HUES6 (cell line): ENCODE data around the gene DNAJC5G.
"Not testable (repeated sequence)": the region's sequence is repeated elsewhere in the genome, so short reads cannot be mapped to it uniquely, and the experiment has no call there.

Source experiments
- H3K27ac ChIP-seq: 2 replicates; pipeline ENCODE4 v1.7.0; 2013; ENCODE audit warnings: low read depth, mild to moderate bottlenecking, low read length, inconsistent platforms
- H3K27me3 ChIP-seq: 2 replicates; pipeline ENCODE4 v1.6.1; 2013; ENCODE audit warnings: low read length; ENCODE audit not compliant: control insufficient read depth, insufficient read depth
- H3K36me3 ChIP-seq: 2 replicates; pipeline ENCODE4 v1.6.1; 2013; ENCODE audit warnings: low read length; ENCODE audit not compliant: control insufficient read depth, insufficient read depth
- H3K4me1 ChIP-seq: 2 replicates; pipeline ENCODE4 v1.6.1; 2013; ENCODE audit warnings: low read length; ENCODE audit not compliant: control insufficient read depth, insufficient read depth
- H3K4me3 ChIP-seq: 2 replicates; pipeline ENCODE4 v1.5.1; 2013; ENCODE audit warnings: low read depth, low read length
- H3K9ac ChIP-seq: one replicate; pipeline ENCODE4 v1.6.1; 2013; ENCODE audit warnings: mild to moderate bottlenecking, low read length
- H3K9me3 ChIP-seq: 2 replicates; pipeline ENCODE4 v1.6.1; 2013; ENCODE audit warnings: low read depth, low read length; ENCODE audit not compliant: control insufficient read depth, insufficient read depth

DNAJC5G gene

DNA sequence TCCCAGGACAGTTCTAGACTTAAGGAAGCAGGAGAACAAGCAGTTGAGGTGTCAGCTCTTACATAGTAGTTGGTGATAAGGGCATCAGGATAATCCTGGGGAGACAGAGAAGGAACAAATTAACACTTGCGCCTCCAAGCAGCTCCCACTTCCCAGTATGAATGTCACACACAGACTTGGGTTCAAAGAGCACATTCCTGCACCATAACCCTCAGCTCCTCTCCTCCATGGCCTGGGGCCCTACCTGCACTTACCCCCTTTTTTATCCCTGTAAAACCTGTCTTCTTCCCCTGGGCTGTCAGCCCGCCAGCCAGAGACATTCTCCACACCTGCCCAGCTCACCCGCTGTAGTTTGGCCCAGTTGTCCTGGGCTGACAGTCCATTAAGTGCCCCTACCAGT is 36.9 kb downstream of the DNAJC5G start:
- H3K9me3 ChIP-seq: no peaks in the 10 kb centered on the region
- H3K4me3 ChIP-seq: no peak overlapping the region
- H3K27me3 ChIP-seq: peaks cover 18% of the 10 kb centered on the region
- no peak overlapping the region for H3K27ac ChIP-seq
- peaks cover 16% of the 10 kb centered on the region for H3K36me3 ChIP-seq
- H3K4me1 ChIP-seq: peaks cover 12% of the 10 kb centered on the region; the same call in 1 of the 2 replicates
- H3K9ac ChIP-seq: no peak overlapping the region

DNA sequence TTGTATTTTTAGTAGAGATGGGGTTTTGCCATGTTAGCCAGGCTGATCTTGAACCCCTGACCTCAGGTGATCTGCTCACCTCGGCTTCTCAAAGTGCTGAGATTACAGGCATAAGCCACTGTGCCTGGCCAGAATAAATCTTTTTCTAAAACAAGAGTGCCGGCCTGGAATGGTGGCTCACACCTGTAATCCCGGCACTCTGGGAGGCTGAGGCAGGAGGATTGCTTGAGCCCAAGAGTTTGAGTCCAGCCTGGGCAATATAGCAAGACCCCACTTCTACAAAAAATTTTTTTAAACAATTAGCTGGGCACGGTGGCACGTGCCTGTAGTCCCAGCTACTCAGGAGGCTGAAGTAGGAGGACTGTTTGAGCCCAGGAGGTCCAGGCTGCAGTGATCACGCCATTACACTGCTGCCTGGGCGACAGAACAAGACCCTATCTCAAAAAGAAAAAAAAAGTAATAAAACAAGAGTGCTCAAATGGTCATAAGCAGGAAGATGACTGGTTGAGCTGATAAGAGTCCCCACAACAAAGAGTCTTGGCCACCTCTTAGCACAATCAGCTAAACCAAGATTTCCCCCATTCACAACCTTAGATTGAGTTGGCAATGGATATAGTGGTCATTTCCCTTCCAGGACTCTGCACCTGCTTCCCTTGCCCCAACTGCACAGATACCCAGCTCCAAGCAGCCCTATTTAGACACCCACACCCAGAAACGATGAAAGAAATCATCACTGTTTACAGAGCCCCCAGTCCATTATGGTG is 38.8 kb downstream of the DNAJC5G start:
- Histone ChIP-seq H3K9me3 (no peaks in the 10 kb centered on the region), H3K27me3 (no peaks in the 10 kb centered on the region; the same call in 1 of the 2 replicates), H3K9ac (no peak overlapping the region), H3K27ac (no peak overlapping the region), H3K36me3 (peaks cover 16% of the 10 kb centered on the region), H3K4me3 (no peak overlapping the region), H3K4me1 (peaks cover 5% of the 10 kb centered on the region; the same call in 1 of the 2 replicates)

DNA sequence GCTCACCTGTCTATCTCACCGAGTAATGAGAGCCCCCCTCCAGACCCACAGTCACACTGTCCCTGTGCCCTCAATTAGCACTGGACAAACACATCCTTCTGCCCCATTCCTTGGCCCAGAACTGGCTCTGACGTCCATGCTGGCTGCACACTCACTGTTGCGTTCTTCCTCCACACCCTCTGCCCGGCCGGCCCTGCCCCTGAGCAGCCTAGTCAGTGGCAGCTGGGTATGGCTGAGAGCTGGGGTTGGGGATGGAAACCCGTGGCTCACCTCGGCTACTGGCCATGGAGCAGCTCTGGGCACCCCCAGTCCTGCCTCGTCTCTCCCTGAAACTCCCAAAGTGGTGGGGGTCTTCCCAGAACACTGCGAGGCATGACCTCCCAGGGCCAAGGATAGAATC is 39.5 kb downstream of the DNAJC5G start:
- no peak overlapping the region for H3K9ac ChIP-seq
- H3K36me3 ChIP-seq: peaks cover 12% of the 10 kb centered on the region
- H3K4me3 ChIP-seq: no peak overlapping the region
- peaks cover 5% of the 10 kb centered on the region; the same call in 1 of the 2 replicates for H3K4me1 ChIP-seq
- no peaks in the 10 kb centered on the region; the same call in 1 of the 2 replicates for H3K27me3 ChIP-seq
- no peak overlapping the region for H3K27ac ChIP-seq
- H3K9me3 ChIP-seq: no peaks in the 10 kb centered on the region

DNA sequence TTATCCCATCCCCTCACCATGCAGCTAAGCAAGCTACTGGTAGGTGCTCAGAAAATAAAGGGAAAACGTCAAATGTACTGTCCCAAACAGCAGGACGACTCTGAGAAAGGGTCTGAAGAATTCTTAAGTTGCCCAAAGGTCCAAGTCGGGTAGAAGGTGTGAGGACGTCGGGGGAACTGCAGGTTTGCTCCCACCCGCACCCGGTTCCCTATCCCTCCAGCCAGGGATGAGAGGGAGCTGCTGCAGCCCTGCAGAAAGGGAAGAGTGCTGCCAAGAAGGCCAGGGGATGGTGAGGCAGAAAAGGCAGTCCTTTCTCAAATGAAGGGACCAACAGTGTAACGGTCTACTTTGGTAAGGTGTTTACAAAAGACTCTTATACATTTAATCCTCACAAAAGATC is 39.9 kb downstream of the DNAJC5G start:
- Histone ChIP-seq H3K9ac (no peak overlapping the region), H3K4me3 (no peak overlapping the region), H3K9me3 (no peaks in the 10 kb centered on the region), H3K27ac (no peak overlapping the region), H3K4me1 (peaks cover 5% of the 10 kb centered on the region; the same call in 1 of the 2 replicates), H3K36me3 (peaks cover 10% of the 10 kb centered on the region), H3K27me3 (no peaks in the 10 kb centered on the region)

DNA sequence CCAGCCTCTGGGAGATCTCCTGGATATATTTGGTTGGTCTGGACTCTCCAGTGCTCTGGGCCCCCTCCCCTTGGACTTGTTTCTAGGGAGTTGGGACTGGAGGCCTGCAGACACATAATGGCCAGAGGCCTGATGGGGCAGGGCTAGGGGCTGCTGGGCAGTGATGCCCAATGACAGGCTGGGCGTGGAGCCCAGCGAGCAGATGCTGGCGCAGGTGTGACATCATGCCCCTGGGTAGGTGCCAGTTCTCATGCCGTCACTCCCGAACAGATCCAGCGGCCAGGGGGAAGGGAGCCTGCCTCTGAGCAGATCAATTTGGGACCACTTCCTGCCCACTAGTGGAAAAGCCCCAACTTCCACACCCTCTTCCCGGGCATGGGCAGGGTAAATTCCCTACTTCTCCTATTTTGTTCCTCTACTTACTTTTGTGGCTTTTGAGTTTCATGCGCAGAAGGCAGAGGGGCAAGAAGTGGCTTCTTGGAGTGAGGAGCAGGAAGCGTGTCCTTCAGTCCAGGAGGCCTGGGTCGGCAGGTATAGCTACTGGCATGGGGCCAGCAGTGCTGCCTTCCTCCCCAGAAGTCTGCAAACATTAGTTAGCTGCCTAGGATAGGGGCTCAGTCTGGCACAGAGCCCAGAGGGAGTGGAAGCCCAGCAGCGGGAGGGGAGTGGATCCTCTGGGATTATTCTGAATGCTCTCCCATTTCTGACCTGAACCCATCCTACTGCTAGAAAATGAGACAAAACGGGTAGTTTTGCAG is 41.6 kb downstream of the DNAJC5G start:
- no peaks in the 10 kb centered on the region for H3K9me3 ChIP-seq
- H3K9ac ChIP-seq: no peak overlapping the region
- H3K27ac ChIP-seq: no peak overlapping the region
- no peaks in the 10 kb centered on the region for H3K27me3 ChIP-seq
- H3K4me1 ChIP-seq: peaks cover 15% of the 10 kb centered on the region; the same call in 1 of the 2 replicates
- H3K4me3 ChIP-seq: no peak overlapping the region
- H3K36me3 ChIP-seq: peaks cover 1% of the 10 kb centered on the region; the same call in 1 of the 2 replicates

DNA sequence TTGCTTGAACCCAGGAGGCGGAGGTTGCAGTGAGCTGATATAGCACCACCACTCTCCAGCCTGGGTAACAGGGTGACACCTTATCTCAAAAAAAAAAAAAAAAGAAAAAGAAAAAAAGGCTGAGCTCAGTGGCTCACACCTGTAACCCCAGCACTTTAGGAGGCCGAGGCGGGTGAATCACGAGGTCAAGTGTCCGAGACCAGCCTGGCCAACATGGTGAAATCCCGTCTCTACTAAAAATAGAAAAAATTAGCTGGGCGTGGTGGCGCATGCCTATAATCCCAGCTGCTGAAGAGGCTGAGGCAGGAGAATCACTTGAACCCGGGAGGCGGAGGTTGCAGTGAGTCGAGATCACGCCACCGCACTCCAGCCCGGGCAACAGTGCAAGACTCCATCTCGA is 44.6 kb downstream of the DNAJC5G start:
- H3K27ac ChIP-seq, H3K36me3 ChIP-seq, H3K9ac ChIP-seq, H3K4me3 ChIP-seq, H3K27me3 ChIP-seq, H3K9me3 ChIP-seq: not testable (repeated sequence)
- H3K4me1 ChIP-seq: peaks cover 20% of the 10 kb centered on the region

DNA sequence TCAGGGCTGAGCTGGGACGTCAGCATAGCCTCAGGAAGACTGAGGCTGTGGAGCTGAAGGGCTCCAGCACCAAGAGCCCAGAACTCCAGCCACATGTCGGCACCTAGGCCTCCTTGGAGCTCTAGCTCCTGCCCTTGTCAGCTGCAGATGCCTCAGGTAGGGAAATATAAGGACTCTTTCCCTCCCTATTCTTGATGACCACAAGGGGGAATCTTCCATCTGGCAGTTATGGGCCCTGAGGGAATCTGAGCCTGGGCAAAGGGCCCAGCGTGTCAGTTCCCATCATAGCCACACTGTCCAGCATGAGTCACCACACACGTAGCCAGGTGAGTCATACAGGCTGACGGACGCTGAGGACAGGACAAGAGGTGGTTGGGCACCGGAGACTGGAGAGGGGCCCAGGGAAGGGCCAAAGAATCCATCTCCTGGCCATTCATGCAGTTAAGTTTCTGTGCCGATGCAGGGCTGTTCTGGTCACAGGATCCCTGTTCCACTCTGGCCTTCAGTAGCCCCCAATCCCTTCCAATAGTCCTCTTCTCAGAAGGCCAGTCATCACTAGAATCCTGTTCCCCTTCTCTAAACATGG is 45.8 kb downstream of the DNAJC5G start:
- no peaks in the 10 kb centered on the region for H3K27me3 ChIP-seq
- peaks cover 5% of the 10 kb centered on the region for H3K36me3 ChIP-seq
- no peaks in the 10 kb centered on the region for H3K9me3 ChIP-seq
- peak overlapping the region; percentile 20 for H3K9ac ChIP-seq
- peak overlapping the region; percentile 10; the same call in 1 of the 2 replicates for H3K4me3 ChIP-seq
- no peak overlapping the region for H3K27ac ChIP-seq
- peaks cover 18% of the 10 kb centered on the region for H3K4me1 ChIP-seq

DNA sequence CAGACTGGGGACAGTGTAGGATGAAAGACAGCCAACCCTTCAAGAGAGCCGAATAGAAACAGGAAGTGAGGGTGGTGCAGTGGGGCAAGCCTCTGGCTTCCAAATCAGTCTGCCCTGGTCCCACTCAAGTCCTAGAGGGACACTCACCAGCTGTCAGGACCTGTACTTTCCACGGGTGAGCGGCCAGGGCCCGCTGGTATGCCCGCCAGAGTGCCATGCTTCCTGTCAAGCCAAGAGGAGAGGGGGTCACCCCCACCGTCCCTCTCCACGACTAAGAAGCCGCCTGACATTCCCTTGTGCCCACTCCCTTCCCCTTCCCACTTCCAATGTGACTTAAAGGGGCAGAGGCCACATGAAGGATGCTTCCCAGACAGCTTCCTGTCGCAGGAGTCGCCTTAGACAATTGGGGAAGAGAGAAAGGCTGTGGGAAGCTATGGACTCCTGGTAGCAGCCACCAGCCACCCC is 47.1 kb downstream of the DNAJC5G start:
- H3K9ac ChIP-seq: peak overlapping the region; percentile 98
- H3K4me1 ChIP-seq: peaks cover 15% of the 10 kb centered on the region
- H3K4me3 ChIP-seq: peak overlapping the region; percentile 86
- H3K27me3 ChIP-seq: no peaks in the 10 kb centered on the region
- peak overlapping the region; percentile 91 for H3K27ac ChIP-seq
- H3K9me3 ChIP-seq: no peaks in the 10 kb centered on the region
- H3K36me3 ChIP-seq: peaks cover 17% of the 10 kb centered on the region

DNA sequence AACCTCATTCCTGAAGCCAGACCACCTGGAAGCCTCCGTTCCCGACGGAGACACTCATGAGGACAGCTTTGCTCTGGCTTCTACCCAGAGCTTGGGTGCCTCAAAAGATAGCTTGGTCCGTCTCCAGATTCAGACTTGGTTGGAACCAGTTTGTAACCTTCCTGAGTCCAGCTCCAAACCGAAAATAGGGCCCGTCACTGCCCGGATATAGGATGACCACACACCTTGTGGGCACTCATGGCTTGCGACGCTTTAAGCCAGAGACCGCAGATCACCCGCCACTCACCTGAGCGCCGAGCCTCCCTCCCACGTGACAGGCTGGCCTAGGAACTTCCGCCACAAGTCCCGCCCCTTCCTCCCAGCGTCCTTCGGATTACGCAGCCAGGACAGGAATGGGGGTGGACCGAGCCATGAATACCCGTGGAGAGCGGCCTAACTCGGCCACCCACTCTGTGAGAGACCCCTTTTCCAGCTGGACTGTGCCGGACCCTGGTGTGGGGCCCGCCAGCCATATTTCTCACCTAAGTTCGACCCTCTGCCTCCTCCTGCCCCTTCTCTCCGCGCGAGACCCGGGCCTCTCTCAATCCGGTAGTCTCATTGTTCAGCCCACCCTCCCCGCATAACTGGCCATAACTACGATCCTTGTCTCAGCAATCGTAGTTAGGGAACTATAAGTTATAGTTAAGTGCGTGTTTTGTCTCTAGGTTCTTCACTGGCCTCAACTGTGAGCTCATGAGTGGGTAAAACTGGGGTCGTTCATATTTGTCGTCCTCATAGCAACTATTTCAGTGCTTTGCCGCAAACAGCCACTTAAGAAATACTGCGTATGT is 47.7 kb downstream of the DNAJC5G start, which contains the start of gene MPV17:
TSS of gene MPV17 (minus strand) at position 332 of the 830 bp plus-strand sequence. CDS start 580 bp downstream, outside the sequence.
- Histone ChIP-seq H3K9ac (peak within 1 kb of the TSS; percentile 98), H3K4me3 (peak within 1 kb of the TSS; percentile 86), H3K27ac (peak within 1 kb of the TSS; percentile 91), H3K27me3 (no peaks in the 10 kb centered on the region), H3K4me1 (peaks cover 15% of the 10 kb centered on the region), H3K36me3 (peaks cover 21% of the 10 kb centered on the region), H3K9me3 (no peaks in the 10 kb centered on the region)

DNA sequence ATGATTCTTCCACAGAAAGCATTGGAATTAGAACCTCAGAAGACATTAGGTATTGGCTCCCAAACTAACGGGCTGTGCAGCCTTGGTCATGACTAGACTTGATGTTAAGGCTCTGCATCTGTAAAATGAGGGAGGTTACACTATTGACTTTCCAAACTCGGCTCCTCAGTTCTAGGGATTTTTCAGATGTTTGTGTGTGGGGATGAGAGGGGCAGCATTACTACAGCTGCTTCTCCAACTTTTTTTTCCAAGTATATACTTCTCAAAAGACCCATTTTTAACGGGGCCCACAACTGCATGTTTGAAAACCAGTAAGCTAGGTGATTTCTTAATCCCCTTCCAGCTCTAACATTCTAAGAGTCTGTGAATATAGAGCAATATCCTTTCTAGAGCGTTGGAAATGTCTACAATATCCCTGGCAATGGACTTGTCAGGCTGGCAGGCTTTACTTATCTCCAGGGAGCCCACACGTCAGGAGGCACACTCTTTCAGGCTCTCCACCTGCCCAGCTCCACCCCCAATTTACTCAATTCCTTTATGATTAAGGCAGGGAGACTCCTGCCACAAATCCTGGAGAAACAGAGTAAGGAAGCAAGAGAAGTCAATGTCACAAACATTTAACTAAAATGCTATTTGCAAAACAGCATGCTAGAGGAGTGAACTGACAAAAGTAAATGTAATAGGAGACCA is 48.5 kb downstream of the DNAJC5G start:
- Histone ChIP-seq H3K36me3 (peaks cover 29% of the 10 kb centered on the region), H3K4me1 (peaks cover 15% of the 10 kb centered on the region), H3K27ac (peak overlapping the region; percentile 91), H3K9ac (peak overlapping the region; percentile 98), H3K4me3 (peak overlapping the region; percentile 86), H3K9me3 (no peaks in the 10 kb centered on the region), H3K27me3 (no peaks in the 10 kb centered on the region)
